Hepatocyte (in vitro differentiated cells): ENCODE measurements around the gene CDV3.

Source experiments
- EZH2 ChIP-seq: fragments of 200-600 bp; sonication (generic); IDR thresholded peaks from 2 replicates; pipeline ENCODE4 v1.6.1; 2016; ENCODE audit warnings: antibody characterized with exemption, mild to moderate bottlenecking, borderline replicate concordance
- TF ChIP-seq, protein P1 (sequence below): fragments of 200-600 bp; sonication (generic); IDR thresholded peaks from 2 replicates; pipeline ENCODE4 v1.5.1; 2016; ENCODE audit warnings: antibody characterized with exemption, mild to moderate bottlenecking; ENCODE audit not compliant: poor library complexity

GRCh38 chr3:133547432-133548041 lies 25.9 kb upstream of the CDV3 start:
- no peak for TF ChIP-seq EZH2
- TF ChIP-seq, protein P1, sequence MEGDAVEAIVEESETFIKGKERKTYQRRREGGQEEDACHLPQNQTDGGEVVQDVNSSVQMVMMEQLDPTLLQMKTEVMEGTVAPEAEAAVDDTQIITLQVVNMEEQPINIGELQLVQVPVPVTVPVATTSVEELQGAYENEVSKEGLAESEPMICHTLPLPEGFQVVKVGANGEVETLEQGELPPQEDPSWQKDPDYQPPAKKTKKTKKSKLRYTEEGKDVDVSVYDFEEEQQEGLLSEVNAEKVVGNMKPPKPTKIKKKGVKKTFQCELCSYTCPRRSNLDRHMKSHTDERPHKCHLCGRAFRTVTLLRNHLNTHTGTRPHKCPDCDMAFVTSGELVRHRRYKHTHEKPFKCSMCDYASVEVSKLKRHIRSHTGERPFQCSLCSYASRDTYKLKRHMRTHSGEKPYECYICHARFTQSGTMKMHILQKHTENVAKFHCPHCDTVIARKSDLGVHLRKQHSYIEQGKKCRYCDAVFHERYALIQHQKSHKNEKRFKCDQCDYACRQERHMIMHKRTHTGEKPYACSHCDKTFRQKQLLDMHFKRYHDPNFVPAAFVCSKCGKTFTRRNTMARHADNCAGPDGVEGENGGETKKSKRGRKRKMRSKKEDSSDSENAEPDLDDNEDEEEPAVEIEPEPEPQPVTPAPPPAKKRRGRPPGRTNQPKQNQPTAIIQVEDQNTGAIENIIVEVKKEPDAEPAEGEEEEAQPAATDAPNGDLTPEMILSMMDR = no peak
